Osteocyte (in vitro differentiated cells): ENCODE data around the gene CDK6. TPM values are rescaled to one million over a fixed set of nuclear protein-coding genes. Genes with fewer than 3 reads are reported as not detected.

Experiments used
- DNase-seq: peaks from one replicate; pipeline ENCODE4 v3.0.0; 2021; ENCODE audit warnings: mixed read lengths; ENCODE audit not compliant: unreplicated experiment; ENCODE audit errors: extremely low spot score
- H3K27ac Mint-ChIP-seq: one replicate; pipeline ENCODE4 v1.8.0; 2021; ENCODE audit warnings: mild to moderate bottlenecking, mixed read lengths; ENCODE audit not compliant: unreplicated experiment
- H3K27me3 Mint-ChIP-seq: one replicate; pipeline ENCODE4 v1.8.0; 2021; ENCODE audit warnings: mixed read lengths; ENCODE audit not compliant: unreplicated experiment
- H3K36me3 Mint-ChIP-seq: one replicate; pipeline ENCODE4 v1.8.0; 2021; ENCODE audit warnings: mixed read lengths; ENCODE audit not compliant: unreplicated experiment
- H3K4me1 Mint-ChIP-seq: one replicate; pipeline ENCODE4 v1.8.0; 2021; ENCODE audit warnings: mixed read lengths; ENCODE audit not compliant: unreplicated experiment
- H3K4me3 Mint-ChIP-seq: one replicate; pipeline ENCODE4 v1.8.0; 2021; ENCODE audit warnings: mild to moderate bottlenecking, moderate library complexity, mixed read lengths; ENCODE audit not compliant: unreplicated experiment
- H3K9me3 Mint-ChIP-seq: one replicate; pipeline ENCODE4 v1.8.0; 2021; ENCODE audit warnings: mixed read lengths; ENCODE audit not compliant: unreplicated experiment
- CTCF ChIP-seq: fragments of 200-600 bp; sonication (generic); IDR thresholded peaks from 2 replicates; pipeline ENCODE4 v1.5.0; 2021; ENCODE audit warnings: antibody characterized with exemption, mild to moderate bottlenecking, moderate library complexity
- total RNA-seq: library from RNA; stranded (reverse); gene quantifications from 2 replicates; pipeline ENCODE4 v1.2.1, GENCODE V29; 2021

CDK6 gene
- total RNA-seq, 1 donor from 2014 or later: 53.6 TPM

GRCh38 chr7:92595281-92595680 is 241.1 kb downstream of the CDK6 start:
- Mint-ChIP-seq H3K27me3 (peaks cover 4% of the 10 kb centered on the region), H3K9me3 (no peaks in the 10 kb centered on the region), H3K36me3 (no peaks in the 10 kb centered on the region), H3K4me1 (no peaks in the 10 kb centered on the region), H3K27ac (no peak overlapping the region), H3K4me3 (no peak overlapping the region)
- TF ChIP-seq CTCF: no peak
- no peak for DNase-seq

GRCh38 chr7:92594746-92595145 is 241.6 kb downstream of the CDK6 start:
- no peak for TF ChIP-seq CTCF
- peaks cover 4% of the 10 kb centered on the region for H3K27me3 Mint-ChIP-seq
- H3K27ac Mint-ChIP-seq: no peak overlapping the region
- no peaks in the 10 kb centered on the region for H3K4me1 Mint-ChIP-seq
- no peak overlapping the region for H3K4me3 Mint-ChIP-seq
- H3K9me3 Mint-ChIP-seq: no peaks in the 10 kb centered on the region
- no peak for DNase-seq
- H3K36me3 Mint-ChIP-seq: no peaks in the 10 kb centered on the region

- H3K36me3 Mint-ChIP-seq: no peaks in the 10 kb centered on the region
- TF ChIP-seq CTCF: no peak
- H3K27ac Mint-ChIP-seq: no peak overlapping the region
- no peak for DNase-seq
- H3K4me1 Mint-ChIP-seq: peaks cover 35% of the 10 kb centered on the region
- no peaks in the 10 kb centered on the region for H3K9me3 Mint-ChIP-seq
- H3K27me3 Mint-ChIP-seq: peaks cover 4% of the 10 kb centered on the region
- H3K4me3 Mint-ChIP-seq: peak overlapping the region; percentile 98
Observed at GRCh38 chr7:92590711-92591310, 245.6 kb downstream of the CDK6 start.

- no peaks in the 10 kb centered on the region for H3K9me3 Mint-ChIP-seq
- DNase-seq: no peak
- no peaks in the 10 kb centered on the region for H3K36me3 Mint-ChIP-seq
- H3K4me1 Mint-ChIP-seq: peaks cover 38% of the 10 kb centered on the region
- H3K27me3 Mint-ChIP-seq: peaks cover 4% of the 10 kb centered on the region
- peak overlapping the region; percentile 98 for H3K4me3 Mint-ChIP-seq
- no peak for TF ChIP-seq CTCF
- H3K27ac Mint-ChIP-seq: peak overlapping the region; percentile 97
Observed at GRCh38 chr7:92589056-92589455, 247.3 kb downstream of the CDK6 start.

GRCh38 chr7:92588561-92588960 is 247.8 kb downstream of the CDK6 start:
- Mint-ChIP-seq H3K27ac (peak overlapping the region; percentile 75), H3K36me3 (no peaks in the 10 kb centered on the region), H3K4me1 (peaks cover 38% of the 10 kb centered on the region), H3K9me3 (no peaks in the 10 kb centered on the region), H3K4me3 (peak overlapping the region; percentile 98), H3K27me3 (peaks cover 4% of the 10 kb centered on the region)
- TF ChIP-seq CTCF: no peak
- no peak for DNase-seq
